NCI-H2227 treated with DMSO at 0.1 percent for 48 hours (cell line): ENCODE results near the gene TMEM235.

Experiments
- DNase-seq: peaks from one replicate; lab custom pipeline; 2025; lab: John Stamatoyannopoulos, UW

The TMEM235 gene

GRCh38 chr17:78230996-78231935 lies at the start of gene TMEM235:
Gene TMEM235 (plus strand): TSS chr17:78231631. CDS start chr17:78232024, 393 bp downstream.
- no peak for DNase-seq

GRCh38 chr17:78182504-78182903 lies 48.9 kb upstream of the TMEM235 start:
- DNase-seq: no peak

DNA sequence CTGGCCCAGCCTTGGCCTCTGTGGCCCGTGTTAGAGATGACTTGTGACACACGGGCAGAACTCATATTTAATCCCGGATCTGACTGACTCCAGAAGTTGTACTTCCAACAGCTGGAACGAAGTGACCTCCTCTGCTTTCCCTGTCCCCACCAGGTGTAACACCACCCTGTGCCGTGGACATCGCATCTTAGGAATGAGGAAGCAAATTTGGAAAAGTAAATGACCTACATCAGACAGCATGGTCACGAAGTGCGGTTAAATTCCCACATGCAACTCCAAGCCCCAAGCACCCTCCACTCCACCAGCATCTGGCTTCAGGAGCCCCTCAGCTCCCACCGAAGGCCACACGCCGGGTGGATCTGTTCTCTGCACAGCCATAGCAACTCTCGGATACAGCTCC lies 47.5 kb upstream of the TMEM235 start:
- DNase-seq: no peak

DNA sequence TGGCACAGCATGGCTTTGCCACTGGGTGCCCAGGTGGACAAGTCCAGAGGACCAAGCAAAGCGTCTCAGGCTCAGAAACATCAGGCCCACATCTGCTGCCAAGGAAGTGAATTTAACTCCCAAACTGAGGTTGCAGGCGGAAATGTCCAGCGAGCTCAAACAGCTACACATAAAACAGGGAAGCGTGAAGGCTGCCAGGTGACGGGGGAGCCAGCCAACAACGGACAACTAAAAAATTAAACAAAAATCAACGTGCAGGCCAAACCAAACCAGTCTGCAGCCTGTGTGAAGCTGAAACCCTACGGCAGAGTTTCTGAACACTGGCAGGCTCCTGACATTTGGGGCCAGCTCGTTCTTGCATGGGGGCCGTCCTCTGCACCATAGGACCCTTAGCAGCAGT lies 47.1 kb upstream of the TMEM235 start:
- no peak for DNase-seq

GRCh38 chr17:78184868-78185267 lies 46.6 kb upstream of the TMEM235 start:
- DNase-seq: no peak

GRCh38 chr17:78185981-78186691 lies 45.3 kb upstream of the TMEM235 start:
- DNase-seq: no peak

- DNase-seq: peak; percentile 98
Observed at GRCh38 chr17:78186692-78187595, 44.5 kb upstream of the TMEM235 start, which contains the start of the genes AFMID and TK1. Gene AFMID (plus strand): TSS chr17:78187362. CDS start chr17:78187371, 9 bp downstream. Gene TK1 (minus strand): TSS chr17:78187052. CDS start chr17:78186994, 58 bp downstream.

GRCh38 chr17:78196716-78197115 lies 34.7 kb upstream of the TMEM235 start:
- no peak for DNase-seq

DNA sequence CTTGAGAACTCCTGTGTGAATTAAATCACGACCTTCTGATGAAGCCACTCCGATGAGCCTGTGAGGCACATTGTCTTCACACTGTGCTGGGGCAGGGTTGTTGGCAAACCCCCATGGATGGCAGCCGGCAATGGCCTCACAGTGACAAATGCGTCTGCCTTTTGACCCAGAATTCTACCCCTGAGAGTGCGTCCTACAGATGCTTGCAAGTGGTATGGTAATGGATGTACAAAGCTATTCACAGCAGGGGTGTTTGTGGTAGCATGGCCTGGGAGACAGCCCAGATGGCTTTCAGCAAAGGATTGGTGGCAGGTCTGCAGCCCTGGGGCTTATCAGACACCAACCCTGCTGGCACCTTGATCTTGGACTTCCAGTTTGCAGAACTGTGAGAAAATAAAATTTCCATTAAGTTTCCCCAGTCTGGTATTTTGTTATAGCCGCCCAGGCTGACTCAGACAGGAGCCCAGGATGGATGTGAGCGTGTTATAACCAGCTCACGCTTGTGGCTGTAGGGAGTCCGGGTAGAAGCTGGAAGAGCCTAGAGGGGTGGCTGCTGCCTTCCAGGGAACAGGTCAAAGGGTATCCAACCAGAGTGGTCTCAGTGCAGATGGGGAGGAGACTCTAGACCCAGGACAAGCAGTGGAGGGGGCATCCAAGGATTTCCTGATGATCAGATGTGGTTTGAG lies 34.1 kb upstream of the TMEM235 start:
- DNase-seq: peak; percentile 41

DNA sequence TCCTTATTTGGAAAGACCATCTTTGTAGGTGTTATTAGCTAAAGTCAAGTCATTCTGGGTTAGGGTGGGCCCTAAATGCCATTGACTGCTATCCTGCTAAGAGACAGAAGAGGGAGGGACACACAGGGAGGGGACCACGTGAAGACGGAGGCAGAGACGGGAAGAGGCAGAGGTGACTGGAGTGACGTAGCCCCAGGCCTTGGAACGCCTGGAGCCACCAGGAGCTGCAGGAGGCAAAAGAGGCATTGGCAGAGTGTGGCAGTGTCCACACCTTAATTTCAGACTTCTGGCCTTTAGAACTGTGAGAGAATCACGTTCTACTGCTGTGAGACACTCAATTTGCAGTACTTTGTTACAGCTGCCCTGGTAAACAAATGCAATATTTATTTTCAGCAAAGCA lies 31.0 kb upstream of the TMEM235 start:
- DNase-seq: no peak

- no peak for DNase-seq
Observed at GRCh38 chr17:78202666-78203065, 28.8 kb upstream of the TMEM235 start.

DNA sequence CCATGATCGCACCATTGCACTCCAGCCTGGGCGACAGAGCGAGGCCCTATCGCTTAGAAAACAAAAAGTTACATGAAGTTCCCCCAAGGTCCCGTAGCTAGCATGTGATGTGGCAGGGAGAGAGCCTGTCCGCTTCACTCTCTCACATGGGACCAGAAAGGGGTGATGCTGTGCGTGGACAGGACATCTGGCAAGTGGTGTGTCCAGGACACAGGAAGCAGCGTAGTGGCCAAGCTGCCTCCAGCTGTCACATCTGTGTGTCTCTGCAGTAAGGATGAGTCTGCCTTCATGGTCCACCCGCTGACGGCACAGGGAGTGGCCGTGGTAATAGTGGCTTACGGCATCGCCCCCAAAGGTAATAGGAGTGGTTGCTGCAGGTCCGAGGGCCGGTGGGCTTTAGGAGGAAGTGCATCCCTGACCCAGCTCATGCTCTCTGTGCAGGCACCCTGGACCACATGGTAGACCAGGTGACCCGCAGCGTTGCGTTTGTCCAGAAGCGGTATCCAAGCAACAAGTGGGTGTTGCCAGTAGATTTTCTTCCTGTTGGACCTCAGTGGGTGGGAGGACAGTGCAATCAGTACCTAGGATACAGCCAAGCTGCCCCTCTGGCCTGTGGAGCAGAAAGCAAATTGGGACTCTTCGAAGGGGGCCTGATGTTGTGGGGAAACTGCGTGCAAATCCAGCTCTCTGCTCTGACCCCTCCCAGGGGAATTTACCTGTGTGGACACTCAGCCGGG lies 26.9 kb upstream of the TMEM235 start:
- no peak for DNase-seq

DNA sequence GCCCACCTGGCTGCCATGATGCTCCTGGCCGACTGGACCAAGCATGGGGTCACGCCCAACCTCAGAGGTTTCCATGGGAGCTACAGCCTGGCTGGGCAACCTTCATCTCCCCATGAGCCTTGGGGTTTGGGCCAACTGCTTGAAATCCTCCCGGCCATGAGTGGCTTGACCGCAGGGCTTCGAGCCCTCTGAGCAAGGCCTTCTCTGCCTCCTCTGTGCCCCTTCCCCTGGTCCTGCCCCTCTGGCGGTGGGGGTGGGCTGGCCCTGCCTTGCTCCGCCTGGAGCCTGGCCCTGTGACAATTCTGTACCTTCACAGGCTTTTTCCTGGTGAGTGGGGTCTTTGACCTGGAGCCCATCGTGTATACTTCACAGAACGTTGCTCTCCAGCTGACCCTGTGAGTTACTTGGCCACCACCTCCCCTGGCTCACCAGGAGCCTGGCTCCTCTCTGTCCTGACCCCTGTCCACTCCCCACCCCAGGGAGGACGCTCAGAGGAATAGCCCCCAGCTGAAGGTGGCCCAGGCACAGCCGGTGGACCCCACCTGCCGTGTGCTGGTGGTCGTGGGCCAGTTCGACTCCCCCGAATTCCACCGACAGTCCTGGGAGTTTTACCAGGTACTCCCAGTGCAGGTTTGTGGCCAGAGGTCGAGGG lies 26.2 kb upstream of the TMEM235 start:
- no peak for DNase-seq

DNA sequence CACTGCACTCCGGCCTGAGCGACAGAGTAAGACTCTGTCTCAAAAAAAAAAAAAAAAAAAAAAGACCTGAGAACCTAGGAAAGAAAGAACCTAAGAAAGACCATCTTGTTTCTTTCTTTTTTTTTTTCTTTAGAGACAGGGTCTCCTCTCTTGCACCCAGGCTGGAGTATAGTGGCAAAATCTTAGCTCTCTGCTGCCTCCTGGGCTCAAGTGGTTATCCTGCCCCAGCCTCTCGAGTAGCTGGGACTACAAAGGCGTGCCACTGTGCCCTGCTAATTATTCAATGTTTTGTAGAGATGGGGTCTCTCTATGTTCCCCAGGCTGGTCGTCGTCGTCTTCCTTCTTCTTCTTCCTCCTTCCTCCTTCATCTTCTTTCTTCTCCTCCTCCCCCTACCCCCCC lies 25.1 kb upstream of the TMEM235 start:
- DNase-seq: no peak

DNA sequence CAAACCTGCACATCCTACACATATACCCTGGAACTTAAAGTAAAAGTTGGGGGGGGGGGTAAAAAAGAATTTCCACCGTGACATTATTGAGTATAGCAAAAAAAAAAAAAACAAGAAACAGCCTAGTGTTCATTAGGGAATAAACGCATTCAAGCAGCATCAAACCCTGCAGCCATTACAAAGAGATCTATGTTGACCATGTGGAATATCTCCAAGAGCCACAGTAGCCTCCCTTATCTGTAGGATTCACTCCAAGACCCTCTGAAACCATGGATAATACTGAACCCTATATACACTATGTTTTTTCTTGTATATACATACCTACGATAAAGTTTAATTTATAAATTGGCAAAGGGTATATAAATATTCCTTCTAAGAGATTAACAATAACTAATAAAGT lies 22.9 kb upstream of the TMEM235 start:
- no peak for DNase-seq

DNA sequence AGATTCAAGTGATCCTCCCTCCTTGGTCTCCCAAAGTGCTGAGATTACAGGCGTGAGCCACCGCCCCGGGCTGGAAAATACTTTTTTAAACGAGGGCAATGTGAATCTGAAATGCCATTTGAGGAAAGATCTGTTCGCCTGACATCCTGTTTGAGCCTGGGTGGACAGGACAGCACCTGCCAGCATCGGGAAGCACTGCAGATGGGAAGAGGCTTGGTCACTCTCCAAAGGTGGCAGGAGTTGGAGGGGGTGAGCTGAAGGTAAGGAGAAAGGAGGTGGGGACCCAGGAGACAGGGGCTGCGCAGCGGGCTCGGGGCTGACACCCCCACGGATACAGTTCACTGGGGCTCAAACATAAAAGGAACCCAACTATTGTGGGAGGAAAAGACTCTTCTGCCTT lies 21.3 kb upstream of the TMEM235 start:
- no peak for DNase-seq

DNA sequence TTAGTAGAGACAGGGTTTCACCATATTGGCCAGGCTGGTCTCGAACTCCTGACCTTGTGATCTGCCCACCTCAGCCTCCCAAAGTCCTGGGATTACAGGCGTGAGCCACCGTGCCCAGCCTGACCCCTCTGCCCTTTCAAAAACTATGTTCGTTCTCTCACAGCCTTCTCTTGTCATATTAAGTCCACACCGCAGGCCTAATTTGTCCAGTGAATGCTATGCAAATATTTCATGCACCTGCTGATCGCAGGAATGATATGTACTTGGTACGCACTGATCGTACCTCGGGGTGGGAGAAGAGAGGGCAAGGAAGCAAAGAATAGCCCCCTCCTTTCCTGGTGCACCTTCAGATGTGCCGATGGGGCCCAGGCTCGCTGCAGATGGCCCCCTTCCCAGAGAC lies 20.4 kb upstream of the TMEM235 start:
- DNase-seq: no peak

DNA sequence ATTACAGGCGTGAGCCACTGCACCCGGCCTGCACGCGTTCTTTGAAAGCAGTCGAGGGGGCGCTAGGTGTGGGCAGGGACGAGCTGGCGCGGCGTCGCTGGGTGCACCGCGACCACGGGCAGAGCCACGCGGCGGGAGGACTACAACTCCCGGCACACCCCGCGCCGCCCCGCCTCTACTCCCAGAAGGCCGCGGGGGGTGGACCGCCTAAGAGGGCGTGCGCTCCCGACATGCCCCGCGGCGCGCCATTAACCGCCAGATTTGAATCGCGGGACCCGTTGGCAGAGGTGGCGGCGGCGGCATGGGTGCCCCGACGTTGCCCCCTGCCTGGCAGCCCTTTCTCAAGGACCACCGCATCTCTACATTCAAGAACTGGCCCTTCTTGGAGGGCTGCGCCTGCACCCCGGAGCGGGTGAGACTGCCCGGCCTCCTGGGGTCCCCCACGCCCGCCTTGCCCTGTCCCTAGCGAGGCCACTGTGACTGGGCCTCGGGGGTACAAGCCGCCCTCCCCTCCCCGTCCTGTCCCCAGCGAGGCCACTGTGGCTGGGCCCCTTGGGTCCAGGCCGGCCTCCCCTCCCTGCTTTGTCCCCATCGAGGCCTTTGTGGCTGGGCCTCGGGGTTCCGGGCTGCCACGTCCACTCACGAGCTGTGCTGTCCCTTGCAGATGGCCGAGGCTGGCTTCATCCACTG lies 17.3 kb upstream of the TMEM235 start, which contains the start of gene BIRC5:
Gene BIRC5, plus strand, starts transcription at position 238 of the 690 bp plus-strand sequence. Its CDS starts 64 bp downstream, at position 302.
- peak; percentile 91 for DNase-seq

GRCh38 chr17:78214706-78215061 lies 16.7 kb upstream of the TMEM235 start:
- no peak for DNase-seq
